Caco-2 (cell line): ENCODE measurements around the gene AFP. TPM values are rescaled to one million over a fixed set of nuclear protein-coding genes. Genes with fewer than 3 reads are reported as not detected.

ENCODE experiments used
- BruUV-seq: library from RNA; stranded (reverse); fragments of 400-500 nt; replicated peaks from 2 replicates; lab custom pipeline; 2021; lab: Mats Ljungman, UMichigan
- CTCF ChIA-PET: fragments of 300-600 bp; sonication (Branson Sonifier 250); formaldehyde crosslinking; loops from one replicate; lab custom pipeline; 2022; ENCODE audit warnings: antibody characterized with exemption; lab: Charles Lee
- POLR2A ChIA-PET: fragments of 300-600 bp; sonication (Branson Sonifier 250); formaldehyde crosslinking; loops from one replicate; lab custom pipeline; 2022; ENCODE audit warnings: antibody characterized with exemption; lab: Charles Lee
- DNase-seq, 2 experiments: peaks; one replicate each; pipeline versions ENCODE4 v3.0.0 to v3.0.0-alpha.2; 2020 to 2022
- H3K27me3 ChIP-seq: replicated peaks from 2 replicates; pipeline ENCODE4 v1.6.0; 2011; ENCODE audit warnings: low read length; ENCODE audit not compliant: control insufficient read depth, insufficient read depth
- H3K36me3 ChIP-seq: 2 replicates; pipeline ENCODE4 v1.5.1; 2011; ENCODE audit warnings: low read length; ENCODE audit not compliant: control insufficient read depth, insufficient read depth
- H3K4me1 ChIP-seq: fragments of 250-450 bp; sonication (Bioruptor Pico); 2 replicates; pipeline ENCODE4 v1.5.1; 2020; ENCODE audit warnings: mild to moderate bottlenecking
- H3K4me3 ChIP-seq: 2 replicates; pipeline ENCODE4 v1.5.1; 2011; ENCODE audit warnings: low read depth, mild to moderate bottlenecking, control low read depth, low read length
- H3K9me3 ChIP-seq: fragments of 250-450 bp; sonication (Bioruptor Pico); 2 replicates; pipeline ENCODE4 v1.5.1; 2020; ENCODE audit warnings: mild to moderate bottlenecking, moderate library complexity
- H3K27ac Mint-ChIP-seq: one replicate; pipeline ENCODE4 v1.8.0; 2022; ENCODE audit warnings: mixed read lengths; ENCODE audit not compliant: unreplicated experiment
- H3K27me3 Mint-ChIP-seq: one replicate; pipeline ENCODE4 v1.8.0; 2022; ENCODE audit warnings: mixed read lengths; ENCODE audit not compliant: insufficient read depth, unreplicated experiment
- H3K36me3 Mint-ChIP-seq: one replicate; pipeline ENCODE4 v1.8.0; 2022; ENCODE audit warnings: mild to moderate bottlenecking, mixed read lengths; ENCODE audit not compliant: insufficient read depth, unreplicated experiment
- H3K4me1 Mint-ChIP-seq: one replicate; pipeline ENCODE4 v1.8.0; 2022; ENCODE audit warnings: low read depth, mixed read lengths; ENCODE audit not compliant: unreplicated experiment
- H3K4me3 Mint-ChIP-seq: one replicate; pipeline ENCODE4 v1.8.0; 2022; ENCODE audit warnings: mild to moderate bottlenecking, moderate library complexity, mixed read lengths; ENCODE audit not compliant: unreplicated experiment
- H3K9me3 Mint-ChIP-seq: one replicate; pipeline ENCODE4 v1.8.0; 2022; ENCODE audit warnings: mixed read lengths; ENCODE audit not compliant: unreplicated experiment
- CTCF ChIP-seq, 2 experiments: fragments of 200-600 bp in 1 of 2; IDR thresholded peaks; 1 replicate in 1 of 2; 2 replicates in 1 of 2; pipeline versions ENCODE4 v1.5.1 to v1.8.0; 2011 to 2022; ENCODE audit warnings: antibody characterized with exemption in 1 of 2, control low read depth in 1 of 2, inconsistent platforms in 1 of 2, low read depth in 1 of 2, low read length in 1 of 2, mild to moderate bottlenecking in 1 of 2, moderate library complexity in 1 of 2; ENCODE audit not compliant: insufficient read depth in 1 of 2, severe bottlenecking in 1 of 2, unreplicated experiment in 1 of 2
- intact Hi-C: fragments of 100-400 bp; cut with micrococcal nuclease; formaldehyde crosslinking; loops from one replicate; pipeline ENCODE4 v1.10.0; 2022; ENCODE audit not compliant: unreplicated experiment
- total RNA-seq: library from RNA; stranded (reverse); gene quantifications from 2 replicates; pipeline ENCODE4 v1.2.3, GENCODE V29; 2022

AFP gene
- total RNA-seq, 1 experiment from 2014 or later, result 158 TPM

DNA sequence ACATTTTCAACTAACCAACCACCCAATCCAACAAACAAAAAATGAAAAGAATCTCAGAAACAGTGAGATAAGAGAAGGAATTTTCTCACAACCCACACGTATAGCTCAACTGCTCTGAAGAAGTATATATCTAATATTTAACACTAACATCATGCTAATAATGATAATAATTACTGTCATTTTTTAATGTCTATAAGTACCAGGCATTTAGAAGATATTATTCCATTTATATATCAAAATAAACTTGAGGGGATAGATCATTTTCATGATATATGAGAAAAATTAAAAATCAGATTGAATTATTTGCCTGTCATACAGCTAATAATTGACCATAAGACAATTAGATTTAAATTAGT is 4.2 kb upstream of the AFP start:
- no peak overlapping the region for H3K4me3 Mint-ChIP-seq
- CTCF ChIA-PET, result interaction anchor here (0.7 to 1.5 kb wide), 2 partner anchors 91 to 240 kb away, joined by 3 to 11 read pairs; no protein-coding TSS in a partner anchor
- BruUV-seq, result no TSS peak

DNA sequence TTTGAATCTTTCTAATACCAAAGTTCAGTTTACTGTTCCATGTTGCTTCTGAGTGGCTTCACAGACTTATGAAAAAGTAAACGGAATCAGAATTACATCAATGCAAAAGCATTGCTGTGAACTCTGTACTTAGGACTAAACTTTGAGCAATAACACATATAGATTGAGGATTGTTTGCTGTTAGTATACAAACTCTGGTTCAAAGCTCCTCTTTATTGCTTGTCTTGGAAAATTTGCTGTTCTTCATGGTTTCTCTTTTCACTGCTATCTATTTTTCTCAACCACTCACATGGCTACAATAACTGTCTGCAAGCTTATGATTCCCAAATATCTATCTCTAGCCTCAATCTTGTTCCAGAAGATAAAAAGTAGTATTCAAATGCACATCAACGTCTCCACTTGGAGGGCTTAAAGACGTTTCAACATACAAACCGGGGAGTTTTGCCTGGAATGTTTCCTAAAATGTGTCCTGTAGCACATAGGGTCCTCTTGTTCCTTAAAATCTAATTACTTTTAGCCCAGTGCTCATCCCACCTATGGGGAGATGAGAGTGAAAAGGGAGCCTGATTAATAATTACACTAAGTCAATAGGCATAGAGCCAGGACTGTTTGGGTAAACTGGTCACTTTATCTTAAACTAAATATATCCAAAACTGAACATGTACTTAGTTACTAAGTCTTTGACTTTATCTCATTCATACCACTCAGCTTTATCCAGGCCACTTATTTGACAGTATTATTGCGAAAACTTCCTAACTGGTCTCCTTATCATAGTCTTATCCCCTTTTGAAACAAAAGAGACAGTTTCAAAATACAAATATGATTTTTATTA is 3.6 kb upstream of the AFP start:
- H3K27ac Mint-ChIP-seq, result peak overlapping the region; percentile 53
- CTCF ChIA-PET, result interaction anchor here (0.7 to 1.5 kb wide), 3 partner anchors 14 to 241 kb away, joined by 3 to 11 read pairs (median 7); no protein-coding TSS in a partner anchor

More for the DNA sequence above, 4.2 kb upstream of the AFP start:
- Mint-ChIP-seq H3K36me3 (no peaks in the 10 kb centered on the region), H3K27ac (peak overlapping the region; percentile 53), H3K9me3 (no peaks in the 10 kb centered on the region), H3K27me3 (no peaks in the 10 kb centered on the region), H3K4me1 (peaks cover 35% of the 10 kb centered on the region)
- Histone ChIP-seq H3K4me1 (peaks cover 59% of the 10 kb centered on the region), H3K36me3 (no peaks in the 10 kb centered on the region), H3K9me3 (no peaks in the 10 kb centered on the region), H3K4me3 (no peak overlapping the region), H3K27me3 (no peaks in the 10 kb centered on the region)
- POLR2A ChIA-PET, result no interaction called here
- no peak for DNase-seq
- intact Hi-C loops, result loop anchor here (1.0 kb wide), 4 partner anchors 22 to 86 kb away; no protein-coding TSS in a partner anchor
- TF ChIP-seq CTCF (IDR thresholded peaks at IDR 0.05; ENCODE audit: insufficient read depth in 1 of 2, low read depth in 1 of 2, low read length in 1 of 2, severe bottlenecking in 1 of 2, unreplicated experiment in 1 of 2), result no peak

More for the DNA sequence above, 3.6 kb upstream of the AFP start:
- Histone ChIP-seq H3K4me1 (peaks cover 53% of the 10 kb centered on the region), H3K9me3 (no peaks in the 10 kb centered on the region), H3K4me3 (no peak overlapping the region), H3K36me3 (no peaks in the 10 kb centered on the region), H3K27me3 (no peaks in the 10 kb centered on the region)
- Mint-ChIP-seq H3K4me1 (peaks cover 31% of the 10 kb centered on the region), H3K9me3 (no peaks in the 10 kb centered on the region), H3K27me3 (no peaks in the 10 kb centered on the region), H3K4me3 (peak overlapping the region; percentile 15), H3K36me3 (no peaks in the 10 kb centered on the region)
- BruUV-seq, result no TSS peak
- intact Hi-C loops, result loop anchor here (1.0 kb wide), 4 partner anchors 21 to 87 kb away; no protein-coding TSS in a partner anchor
- DNase-seq, result peak in 1 of 2 experiments; percentile 51
- no peak for TF ChIP-seq CTCF (IDR thresholded peaks at IDR 0.05; ENCODE audit: insufficient read depth in 1 of 2, low read depth in 1 of 2, low read length in 1 of 2, severe bottlenecking in 1 of 2, unreplicated experiment in 1 of 2)
- POLR2A ChIA-PET, result no interaction called here
